Measurements from ENCODE around the gene ROR2. TPM values are rescaled to one million over a fixed set of nuclear protein-coding genes. Genes with fewer than 3 reads are reported as not detected.

ROR2 gene
- total RNA-seq, 1 experiment from 2014 or later = not detected

DNA sequence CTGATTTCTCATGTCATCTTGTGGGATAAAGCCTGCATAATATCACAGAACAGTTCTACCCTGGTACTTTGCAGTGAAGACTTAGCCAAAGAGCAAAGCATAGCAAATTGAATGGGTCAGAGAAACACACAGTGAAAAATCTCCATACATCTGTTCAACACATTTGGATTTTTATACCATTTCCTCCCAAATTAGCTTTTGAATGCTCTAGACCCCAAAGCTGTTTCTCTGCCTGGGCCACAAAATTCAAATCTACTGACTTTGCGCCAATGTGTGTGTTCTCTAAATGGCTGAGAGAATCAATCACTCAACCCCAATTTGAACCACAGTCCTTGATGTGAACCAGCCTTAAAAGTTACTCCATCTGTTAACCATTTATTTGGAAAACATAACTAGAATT, 289.5 kb downstream of the ROR2 start:
- peaks cover 52% of the 10 kb centered on the region for H3K27me3 Mint-ChIP-seq (ENCODE audit: unreplicated experiment)
- DNase-seq = no peak
- no TSS peak for BruUV-seq (replicated peaks)
- H3K27ac Mint-ChIP-seq (ENCODE audit: unreplicated experiment) = no peak overlapping the region
- CTCF ChIA-PET = no interaction called here
- H3K4me1 Mint-ChIP-seq (ENCODE audit: low read depth, unreplicated experiment) = no peaks in the 10 kb centered on the region
- intact Hi-C loops (cut with micrococcal nuclease; ENCODE audit: unreplicated experiment) = no loop called here
- no peaks in the 10 kb centered on the region for H3K36me3 Mint-ChIP-seq (ENCODE audit: insufficient read depth, unreplicated experiment)
- no peaks in the 10 kb centered on the region for H3K9me3 Mint-ChIP-seq (ENCODE audit: low read depth, unreplicated experiment)
- no peak overlapping the region for H3K4me3 Mint-ChIP-seq (ENCODE audit: low read depth, unreplicated experiment)
- TF ChIP-seq, protein P1, sequence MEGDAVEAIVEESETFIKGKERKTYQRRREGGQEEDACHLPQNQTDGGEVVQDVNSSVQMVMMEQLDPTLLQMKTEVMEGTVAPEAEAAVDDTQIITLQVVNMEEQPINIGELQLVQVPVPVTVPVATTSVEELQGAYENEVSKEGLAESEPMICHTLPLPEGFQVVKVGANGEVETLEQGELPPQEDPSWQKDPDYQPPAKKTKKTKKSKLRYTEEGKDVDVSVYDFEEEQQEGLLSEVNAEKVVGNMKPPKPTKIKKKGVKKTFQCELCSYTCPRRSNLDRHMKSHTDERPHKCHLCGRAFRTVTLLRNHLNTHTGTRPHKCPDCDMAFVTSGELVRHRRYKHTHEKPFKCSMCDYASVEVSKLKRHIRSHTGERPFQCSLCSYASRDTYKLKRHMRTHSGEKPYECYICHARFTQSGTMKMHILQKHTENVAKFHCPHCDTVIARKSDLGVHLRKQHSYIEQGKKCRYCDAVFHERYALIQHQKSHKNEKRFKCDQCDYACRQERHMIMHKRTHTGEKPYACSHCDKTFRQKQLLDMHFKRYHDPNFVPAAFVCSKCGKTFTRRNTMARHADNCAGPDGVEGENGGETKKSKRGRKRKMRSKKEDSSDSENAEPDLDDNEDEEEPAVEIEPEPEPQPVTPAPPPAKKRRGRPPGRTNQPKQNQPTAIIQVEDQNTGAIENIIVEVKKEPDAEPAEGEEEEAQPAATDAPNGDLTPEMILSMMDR (IDR thresholded peaks at IDR 0.05; ENCODE audit: unreplicated experiment) = no peak

DNA sequence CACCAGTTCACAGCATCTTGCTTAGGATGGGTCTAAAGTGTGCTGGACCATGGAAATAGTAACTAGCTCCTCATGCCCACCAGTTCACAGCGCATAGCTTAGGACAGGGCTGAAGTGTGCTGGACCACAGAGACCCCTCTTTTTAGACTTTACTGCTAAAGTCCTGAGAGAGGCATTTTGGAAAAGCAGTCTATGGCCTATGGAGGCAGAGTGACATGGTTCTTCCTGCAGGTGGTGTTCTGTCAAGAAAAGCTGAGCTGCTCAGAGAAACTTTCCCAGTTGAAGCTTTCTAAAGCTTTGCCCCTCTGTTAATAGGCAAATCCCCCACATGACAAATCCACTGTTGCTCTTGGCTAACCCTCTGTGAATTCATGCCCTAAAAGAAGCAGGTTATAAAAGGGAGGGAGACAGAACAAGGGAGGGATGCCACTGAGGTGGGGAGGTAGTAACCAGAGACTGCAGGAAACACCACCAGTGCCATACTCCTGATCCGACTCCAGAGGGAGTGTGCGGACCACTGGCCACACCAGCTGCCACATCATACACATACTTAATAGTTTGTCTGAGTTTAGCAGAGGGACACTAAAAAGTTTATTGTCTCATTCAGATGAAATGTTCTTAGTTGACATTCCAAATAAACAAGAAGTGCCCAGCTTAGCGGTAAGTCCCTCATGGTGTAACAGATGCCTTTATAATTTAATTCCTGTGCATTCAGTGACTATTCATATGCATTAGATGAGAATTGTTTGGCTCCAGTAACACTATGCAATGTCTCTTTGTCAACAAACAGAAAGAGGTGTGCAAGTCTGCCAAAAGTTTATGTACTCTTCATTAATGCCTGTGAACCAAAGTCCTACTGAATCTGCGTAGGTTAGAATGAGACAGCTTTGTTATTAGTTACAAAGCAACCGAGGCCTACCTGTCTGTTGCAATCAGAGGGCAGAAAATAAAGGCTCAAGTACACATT, 290.2 kb downstream of the ROR2 start:
- TF ChIP-seq, protein P1 (IDR thresholded peaks at IDR 0.05; ENCODE audit: unreplicated experiment) = no peak
- Mint-ChIP-seq H3K27ac (ENCODE audit: unreplicated experiment) (no peak overlapping the region), H3K4me1 (ENCODE audit: low read depth, unreplicated experiment) (no peaks in the 10 kb centered on the region), H3K36me3 (ENCODE audit: insufficient read depth, unreplicated experiment) (no peaks in the 10 kb centered on the region), H3K27me3 (ENCODE audit: unreplicated experiment) (peaks cover 57% of the 10 kb centered on the region), H3K9me3 (ENCODE audit: low read depth, unreplicated experiment) (no peaks in the 10 kb centered on the region), H3K4me3 (ENCODE audit: low read depth, unreplicated experiment) (no peak overlapping the region)
- intact Hi-C loops (cut with micrococcal nuclease; ENCODE audit: unreplicated experiment) = no loop called here
- BruUV-seq (replicated peaks) = no TSS peak
- DNase-seq = peak; percentile 4
- CTCF ChIA-PET = interaction anchor here (0.5 kb wide), 1 partner anchor 374 kb away, joined by 8 read pairs; no protein-coding TSS in a partner anchor

DNA sequence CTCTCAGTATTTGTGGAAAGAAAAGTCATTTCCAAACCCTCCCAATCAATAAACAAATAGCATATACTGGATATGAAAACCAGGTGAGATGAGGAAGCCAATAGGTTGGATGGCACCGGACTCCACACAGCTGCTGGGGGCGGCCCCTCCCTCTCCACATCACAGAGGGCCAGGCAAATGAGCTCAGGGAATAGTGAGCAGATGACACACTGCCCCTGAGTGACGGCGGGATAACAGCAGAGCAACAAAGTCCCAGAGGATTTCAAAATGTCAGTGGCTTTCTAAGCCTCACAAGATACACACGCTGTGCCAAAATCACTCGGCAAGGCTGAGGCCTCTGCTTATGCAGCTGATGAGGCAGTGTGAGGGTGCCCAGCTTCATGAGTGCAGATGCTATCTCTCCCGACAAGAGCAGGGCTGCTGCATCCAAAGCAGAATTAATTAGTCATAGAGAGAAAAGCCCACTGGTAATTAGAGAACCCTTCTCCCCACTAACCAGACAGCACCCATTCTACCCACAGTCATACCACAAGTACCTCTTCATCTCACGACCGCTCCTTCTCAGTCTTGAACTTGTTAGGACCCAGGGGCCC, 291.4 kb downstream of the ROR2 start:
- Mint-ChIP-seq H3K4me3 (ENCODE audit: low read depth, unreplicated experiment) (no peak overlapping the region), H3K36me3 (ENCODE audit: insufficient read depth, unreplicated experiment) (no peaks in the 10 kb centered on the region), H3K27me3 (ENCODE audit: unreplicated experiment) (peaks cover 48% of the 10 kb centered on the region), H3K4me1 (ENCODE audit: low read depth, unreplicated experiment) (no peaks in the 10 kb centered on the region), H3K9me3 (ENCODE audit: low read depth, unreplicated experiment) (no peaks in the 10 kb centered on the region), H3K27ac (ENCODE audit: unreplicated experiment) (no peak overlapping the region)
- no TSS peak for BruUV-seq (replicated peaks)
- intact Hi-C loops (cut with micrococcal nuclease; ENCODE audit: unreplicated experiment) = no loop called here
- no peak for DNase-seq
- CTCF ChIA-PET = interaction anchor here (0.6 kb wide), 1 partner anchor 722 kb away, joined by 3 read pairs; no protein-coding TSS in a partner anchor
- TF ChIP-seq, protein P1 (IDR thresholded peaks at IDR 0.05; ENCODE audit: unreplicated experiment) = no peak

- CTCF ChIA-PET = no interaction called here
- no TSS peak for BruUV-seq (replicated peaks)
- H3K27ac Mint-ChIP-seq (ENCODE audit: unreplicated experiment) = no peak overlapping the region
- H3K36me3 Mint-ChIP-seq (ENCODE audit: insufficient read depth, unreplicated experiment) = no peaks in the 10 kb centered on the region
- no peak overlapping the region for H3K4me3 Mint-ChIP-seq (ENCODE audit: low read depth, unreplicated experiment)
- H3K4me1 Mint-ChIP-seq (ENCODE audit: low read depth, unreplicated experiment) = no peaks in the 10 kb centered on the region
- intact Hi-C loops (cut with micrococcal nuclease; ENCODE audit: unreplicated experiment) = no loop called here
- H3K9me3 Mint-ChIP-seq (ENCODE audit: low read depth, unreplicated experiment) = no peaks in the 10 kb centered on the region
- H3K27me3 Mint-ChIP-seq (ENCODE audit: unreplicated experiment) = peaks cover 37% of the 10 kb centered on the region
- no peak for DNase-seq
- TF ChIP-seq, protein P1 (IDR thresholded peaks at IDR 0.05; ENCODE audit: unreplicated experiment) = no peak
These were observed 292.5 kb downstream of the ROR2 start for GRCh38 chr9:91657501-91657900.
